HepG2 (cell line): Measurements from ENCODE around the gene PDE2A.

Experiments
- ELF1 ChIP-seq: sonication (generic); formaldehyde crosslinking; IDR thresholded peaks from 2 replicates; pipeline ENCODE4 v1.4.0; 2020; ENCODE audit warnings: missing genetic modification reagents
- EZH2 ChIP-seq: conservative IDR thresholded peaks from 2 replicates; pipeline ENCODE4 v1.6.1; 2012; ENCODE audit warnings: mild to moderate bottlenecking, low read depth, low read length, moderate library complexity
- KLF13 ChIP-seq: sonication (generic); formaldehyde crosslinking; IDR thresholded peaks from 2 replicates; pipeline ENCODE4 v1.4.0; 2020; ENCODE audit warnings: mild to moderate bottlenecking, missing genetic modification reagents
- MAFG ChIP-seq: sonication (generic); formaldehyde crosslinking; IDR thresholded peaks from 2 replicates; pipeline ENCODE4 v1.5.1; 2020; ENCODE audit warnings: mild to moderate bottlenecking, missing genetic modification reagents
- PAF1 ChIP-seq: IDR thresholded peaks from 2 replicates; pipeline ENCODE4 v1.6.1; 2016; ENCODE audit warnings: missing genetic modification reagents, missing compliant biosample characterization
- PHF5A ChIP-seq: IDR thresholded peaks from one replicate; pipeline ENCODE4 v1.6.1; 2018; ENCODE audit warnings: low read depth, missing genetic modification reagents; ENCODE audit not compliant: unreplicated experiment
- ZNF138 ChIP-seq: sonication (generic); formaldehyde crosslinking; IDR thresholded peaks from 2 replicates; pipeline ENCODE4 v1.5.0; 2020; ENCODE audit warnings: mild to moderate bottlenecking, low read depth, missing genetic modification reagents

- no peak for TF ChIP-seq ZNF138
- TF ChIP-seq KLF13 (CRISPR knock-in tag) = no peak
- TF ChIP-seq ELF1 = no peak
- TF ChIP-seq PAF1 (CRISPR knock-in tag) = no peak
- TF ChIP-seq MAFG (CRISPR knock-in tag) = no peak
- no peak for TF ChIP-seq PHF5A
- no peak for TF ChIP-seq EZH2
Observed at GRCh38 chr11:72678524-72678923, 4.3 kb upstream of the PDE2A start.
